HepG2 (cell line): ENCODE results near the gene CRAMP1. TPM values are rescaled to one million over a fixed set of nuclear protein-coding genes. Genes with fewer than 3 reads are reported as not detected.
A peak's percentile ranks its signal among the peaks of the same experiment; 100 is the strongest.

Source experiments
- ATAC-seq: fragments of 200-7000 bp; cut with Tn5 transposase; 3 replicates; pipeline ENCODE4 v1.9.1; 2020; ENCODE audit warnings: mild to moderate bottlenecking, moderate library complexity
- BruUV-seq: library from RNA; stranded (reverse); fragments of 400-500 nt; replicated peaks from 2 replicates; lab custom pipeline; 2021; lab: Mats Ljungman, UMichigan
- CTCF ChIA-PET: fragments of 300-600 bp; formaldehyde crosslinking; extraction: SDS; loops from one replicate; lab custom pipeline; 2021; ENCODE audit warnings: low total read pairs, inconsistent platforms, low intra/inter-chr PET ratio; lab: Yijun Ruan, JAX
- POLR2A ChIA-PET: fragments of 350-600 bp; sonication (Branson Sonifier 250); formaldehyde crosslinking; loops from one replicate; lab custom pipeline; 2020; ENCODE audit warnings: antibody characterized with exemption, inconsistent platforms; lab: Yijun Ruan, JAX
- DNase-seq: peaks from one replicate; pipeline ENCODE4 v3.0.0-alpha.2; 2015; ENCODE audit warnings: low spot score
- FAIRE-seq: peaks from 3 replicates; lab custom pipeline; 2011; peaks lifted over from hg19 to GRCh38; lab: Jason Lieb, UNC
- H2AFZ ChIP-seq: one replicate; pipeline ENCODE4 v1.6.1; 2011; ENCODE audit warnings: low read length, inconsistent platforms
- H3K27ac ChIP-seq: fragments of 300-600 bp; 3 replicates; pipeline ENCODE4 v1.8.0; 2011; ENCODE audit warnings: mixed run types, mild to moderate bottlenecking, mixed read lengths, low read length, inconsistent platforms; ENCODE audit not compliant: insufficient read depth; ENCODE audit errors: extremely low read length
- H3K27me3 ChIP-seq, 2 experiments: fragments of 200-600 bp in 1 of 2; 2 replicates in 1 of 2; 3 replicates in 1 of 2; pipeline versions ENCODE4 v1.6.0 to v1.8.0; 2011; ENCODE audit warnings: low read length in 2 of 2, mild to moderate bottlenecking in 2 of 2, moderate library complexity in 2 of 2, inconsistent platforms in 1 of 2; ENCODE audit not compliant: insufficient read depth in 2 of 2, control insufficient read depth in 1 of 2
- H3K36me3 ChIP-seq, 2 experiments: fragments of 200-600 bp in 1 of 2; replicated peaks in 1 of 2; 2 replicates in 1 of 2; 3 replicates in 1 of 2; pipeline versions ENCODE4 v1.5.1 to v1.8.0; 2011; ENCODE audit warnings: low read length in 2 of 2, inconsistent platforms in 1 of 2; ENCODE audit not compliant: insufficient read depth in 2 of 2, control insufficient read depth in 1 of 2
- H3K4me1 ChIP-seq: 2 replicates; pipeline ENCODE4 v1.5.1; 2012; ENCODE audit warnings: low read length, inconsistent platforms; ENCODE audit not compliant: insufficient read depth
- H3K4me2 ChIP-seq: 2 replicates; pipeline ENCODE4 v1.6.0; 2011; ENCODE audit warnings: low read depth, low read length, inconsistent platforms
- H3K4me3 ChIP-seq, 3 experiments: fragments of 200-600 bp in 1 of 3; sonication (generic), shearing (Covaris generic) in 1 of 3; replicated peaks in 1 of 3; 2 replicates each; pipeline ENCODE4 v1.5.1; 2011 to 2016; ENCODE audit warnings: low read length in 3 of 3, inconsistent platforms in 2 of 3, low read depth in 2 of 3, mild to moderate bottlenecking in 2 of 3, control low read depth in 1 of 3, mixed read lengths in 1 of 3; ENCODE audit not compliant: insufficient read depth in 1 of 3
- H3K79me2 ChIP-seq: one replicate; pipeline ENCODE4 v1.6.1; 2011; ENCODE audit warnings: low read length, inconsistent platforms; ENCODE audit not compliant: insufficient read depth
- H3K9ac ChIP-seq: 2 replicates; pipeline ENCODE4 v1.6.0; 2011; ENCODE audit warnings: mild to moderate bottlenecking, low read depth, low read length, inconsistent platforms; ENCODE audit not compliant: insufficient read depth
- H3K9me3 ChIP-seq: 2 replicates; pipeline ENCODE4 v1.5.1; 2012; ENCODE audit warnings: mild to moderate bottlenecking, low read length
- H4K20me1 ChIP-seq: 2 replicates; pipeline ENCODE4 v1.6.0; 2011; ENCODE audit warnings: inconsistent platforms, mild to moderate bottlenecking, low read length, moderate library complexity; ENCODE audit not compliant: insufficient read depth
- CHD4 ChIP-seq: fragments of 200-600 bp; sonication (generic); IDR thresholded peaks from 2 replicates; pipeline ENCODE4 v1.7.0; 2017; ENCODE audit warnings: mild to moderate bottlenecking, low read length, borderline replicate concordance
- GABPB1 ChIP-seq: IDR thresholded peaks from 2 replicates; pipeline ENCODE4 v1.6.1; 2016; ENCODE audit warnings: mild to moderate bottlenecking, missing genetic modification reagents, moderate library complexity, missing compliant biosample characterization
- MED8 ChIP-seq: sonication (generic); formaldehyde crosslinking; IDR thresholded peaks from 2 replicates; pipeline ENCODE4 v1.8.1; 2023; ENCODE audit warnings: mild to moderate bottlenecking, missing genetic modification reagents; ENCODE audit not compliant: insufficient replicate concordance
- PHF21A ChIP-seq: sonication (generic); formaldehyde crosslinking; IDR thresholded peaks from 2 replicates; pipeline ENCODE4 v1.5.0; 2020; ENCODE audit warnings: mild to moderate bottlenecking, missing genetic modification reagents
- TSC22D2 ChIP-seq: sonication (generic); formaldehyde crosslinking; IDR thresholded peaks from 2 replicates; pipeline ENCODE4 v1.5.1; 2020; ENCODE audit warnings: missing genetic modification reagents, mild to moderate bottlenecking, borderline replicate concordance
- ZNF317 ChIP-seq: sonication (generic); formaldehyde crosslinking; IDR thresholded peaks from 2 replicates; pipeline ENCODE4 v1.5.0; 2020; ENCODE audit warnings: mild to moderate bottlenecking, missing genetic modification reagents
- ZNF552 ChIP-seq: sonication (generic); formaldehyde crosslinking; IDR thresholded peaks from 2 replicates; pipeline ENCODE4 v1.9.0; 2022; ENCODE audit warnings: missing genetic modification reagents, mild to moderate bottlenecking, borderline replicate concordance
- ZNF619 ChIP-seq: sonication (generic); formaldehyde crosslinking; IDR thresholded peaks from 2 replicates; pipeline ENCODE4 v1.4.0; 2020; ENCODE audit warnings: mild to moderate bottlenecking, missing genetic modification reagents
- WGBS: methylation state at CpG from one replicate; pipeline ENCODE4 v1.1.6; 2017; ENCODE audit warnings: low lambda C conversion rate; 5-methylcytosine and 5-hydroxymethylcytosine counted together
- in situ Hi-C: cut with HindIII; loops from 2 replicates; pipeline ENCODE4 v1.10.0; 2017; ENCODE audit warnings: low pct_unique_long_range_greater_than_20kb; ENCODE audit not compliant: extremely low pct_ligation_motif_present
- intact Hi-C: fragments of 100-400 bp; cut with micrococcal nuclease; formaldehyde crosslinking; loops from one replicate; pipeline ENCODE4 v1.10.0; 2022; ENCODE audit not compliant: unreplicated experiment
- polyA plus RNA-seq, 8 experiments: library from polyadenylated mRNA; depleted of rRNA in 3 of 8; stranded (reverse) in 7 of 8; unstranded in 1 of 8; fragments of >200 nt; fragmentation: Illumina TruSeq in 4 of 8; extraction: Trizol in 4 of 8; gene quantifications; 2 replicates each; pipeline versions ENCODE4 v1.2.1 to v1.2.3, GENCODE V29; 2011 to 2016; ENCODE audit warnings: low read depth in 4 of 8, missing spikeins in 1 of 8, mixed read lengths in 1 of 8; ENCODE audit not compliant: insufficient read depth in 1 of 8
- total RNA-seq, 5 experiments: library from RNA; depleted of rRNA; stranded (reverse); fragments of >200 nt; fragmentation: Illumina TruSeq; extraction: Trizol; gene quantifications; 2 replicates each; pipeline ENCODE4 v1.2.3, GENCODE V29; 2016; ENCODE audit warnings: low read depth in 1 of 5

Gene CRAMP1
- total and polyA plus RNA-seq, 2 of the 13 experiments (the other 11 are each of a cell fraction or from before 2014, with no cell fraction given) = 6.8 to 9.7 TPM

- TF ChIP-seq ZNF317 (no peak), TSC22D2 (CRISPR knock-in tag) (no peak), CHD4 (no peak), ZNF619 (CRISPR knock-in tag) (no peak), ZNF552 (no peak), MED8 (no peak), GABPB1 (CRISPR knock-in tag) (no peak)
- TF ChIP-seq, all 625 proteins: peak for 0
Measured at GRCh38 chr16:1708083-1708767, 96.1 kb downstream of the CRAMP1 start (continued).

GRCh38 chr16:1708768-1709180 lies 96.6 kb downstream of the CRAMP1 start:
- no peak overlapping the region for H3K9ac ChIP-seq
- no peak for TF ChIP-seq PHF21A
- intact Hi-C loops = loop anchor here (10.0 kb wide), 1 partner anchor 94 kb away; the partner anchor contains the start of genes CRAMP1 and IFT140
- ChIA-PET POLR2A (no interaction called here), CTCF (no interaction called here)
- WGBS = 95% methylated on average over 11 of the region's 13 CpGs
- peaks cover 53% of the 10 kb centered on the region for H3K4me1 ChIP-seq
- no peak overlapping the region for H2AFZ ChIP-seq
- no peak for FAIRE-seq
- no peak for ATAC-seq
- H3K4me2 ChIP-seq = peak overlapping the region; percentile 96; the same call in 1 of the 2 replicates
- H3K36me3 ChIP-seq = peaks cover 0 to 9% of the 10 kb centered on the region in 2 experiments; a peak in 1 of 5 replicates
- H3K79me2 ChIP-seq = peaks cover 63% of the 10 kb centered on the region
- DNase-seq = no peak
- peaks cover 18% of the 10 kb centered on the region for H4K20me1 ChIP-seq
- H3K4me3 ChIP-seq = no peak overlapping the region
- no peak overlapping the region for H3K27ac ChIP-seq
- in situ Hi-C loops = no loop called here
- no peaks in the 10 kb centered on the region; a peak in 1 of 5 replicates for H3K27me3 ChIP-seq
- H3K9me3 ChIP-seq = no peaks in the 10 kb centered on the region
- no TSS peak for BruUV-seq
